HepG2 (cell line): ENCODE results near the gene RNASE11. TPM values are rescaled to one million over a fixed set of nuclear protein-coding genes. Genes with fewer than 3 reads are reported as not detected.

Experiments used
- ARNT ChIP-seq: fragments of 450-650 bp; IDR thresholded peaks from 2 replicates; pipeline ENCODE4 v1.6.1; 2017
- DNMT1 ChIP-seq: sonication (generic); formaldehyde crosslinking; IDR thresholded peaks from 2 replicates; pipeline ENCODE4 v1.5.1; 2020; ENCODE audit warnings: mild to moderate bottlenecking, missing genetic modification reagents
- ETV5 ChIP-seq: IDR thresholded peaks from 2 replicates; pipeline ENCODE4 v1.6.1; 2018; ENCODE audit warnings: missing biosample characterization, missing genetic modification reagents, inconsistent platforms, borderline replicate concordance
- FOXC1 ChIP-seq: sonication (generic); formaldehyde crosslinking; IDR thresholded peaks from 2 replicates; pipeline ENCODE4 v1.8.0; 2022; ENCODE audit warnings: mild to moderate bottlenecking, missing genetic modification reagents, borderline replicate concordance
- FOXM1 ChIP-seq: sonication (generic); formaldehyde crosslinking; IDR thresholded peaks from 2 replicates; pipeline ENCODE4 v1.5.0; 2020; ENCODE audit warnings: missing genetic modification reagents
- GATA4 ChIP-seq: sonication (generic); IDR thresholded peaks from 2 replicates; pipeline ENCODE4 v1.6.1; 2016; ENCODE audit warnings: antibody characterized with exemption, low read depth, borderline replicate concordance
- HIC2 ChIP-seq: sonication (generic); formaldehyde crosslinking; IDR thresholded peaks from 2 replicates; pipeline ENCODE4 v1.9.0; 2022; ENCODE audit warnings: low read depth, missing genetic modification reagents
- HNRNPUL1 ChIP-seq: fragments of 200-400 bp; formaldehyde crosslinking; IDR thresholded peaks from 2 replicates; pipeline ENCODE4 v1.6.1; 2017; ENCODE audit warnings: low read depth, mild to moderate bottlenecking, low read length, moderate library complexity
- ISX ChIP-seq: sonication (generic); formaldehyde crosslinking; conservative IDR thresholded peaks from 2 replicates; pipeline ENCODE4 v1.5.0; 2020; ENCODE audit warnings: missing genetic modification reagents
- MEIS1 ChIP-seq: sonication (generic); formaldehyde crosslinking; IDR thresholded peaks from 2 replicates; pipeline ENCODE4 v1.9.0; 2021; ENCODE audit warnings: mild to moderate bottlenecking, missing genetic modification reagents, moderate library complexity, borderline replicate concordance
- NAIF1 ChIP-seq: sonication (generic); formaldehyde crosslinking; IDR thresholded peaks from 2 replicates; pipeline ENCODE4 v1.5.0; 2020; ENCODE audit warnings: mild to moderate bottlenecking, missing genetic modification reagents, borderline replicate concordance
- NFYC ChIP-seq: IDR thresholded peaks from 2 replicates; pipeline ENCODE4 v1.6.1; 2016; ENCODE audit warnings: missing genetic modification reagents, missing compliant biosample characterization
- PATZ1 ChIP-seq: sonication (generic); formaldehyde crosslinking; IDR thresholded peaks from 2 replicates; pipeline ENCODE4 v1.4.0; 2020; ENCODE audit warnings: missing genetic modification reagents
- PRPF4 ChIP-seq: fragments of 200-400 bp; formaldehyde crosslinking; IDR thresholded peaks from 2 replicates; pipeline ENCODE4 v1.6.1; 2016; ENCODE audit warnings: low read length, low read depth; ENCODE audit not compliant: poor library complexity, severe bottlenecking
- SMARCE1 ChIP-seq: fragments of 450-650 bp; IDR thresholded peaks from 2 replicates; pipeline ENCODE4 v1.6.1; 2017; ENCODE audit warnings: borderline replicate concordance
- ZNF136 ChIP-seq: sonication (generic); formaldehyde crosslinking; IDR thresholded peaks from 2 replicates; pipeline ENCODE4 v1.8.1; 2022; ENCODE audit warnings: low read depth, mild to moderate bottlenecking, moderate library complexity, missing genetic modification reagents
- ZNF20 ChIP-seq: sonication (generic); formaldehyde crosslinking; IDR thresholded peaks from 2 replicates; pipeline ENCODE4 v1.4.0; 2020; ENCODE audit warnings: mild to moderate bottlenecking, moderate library complexity, missing genetic modification reagents
- ZNF382 ChIP-seq: sonication (generic); formaldehyde crosslinking; IDR thresholded peaks from 2 replicates; pipeline ENCODE4 v1.5.0; 2020; ENCODE audit warnings: missing genetic modification reagents, mild to moderate bottlenecking, borderline replicate concordance
- ZNF512 ChIP-seq: sonication (generic); formaldehyde crosslinking; IDR thresholded peaks from 2 replicates; pipeline ENCODE4 v1.4.0; 2020; ENCODE audit warnings: mild to moderate bottlenecking, missing genetic modification reagents
- ZNF572 ChIP-seq: sonication (generic); formaldehyde crosslinking; IDR thresholded peaks from 2 replicates; pipeline ENCODE4 v1.5.1; 2020; ENCODE audit warnings: mild to moderate bottlenecking, missing genetic modification reagents
- ZNF607 ChIP-seq: sonication (generic); formaldehyde crosslinking; IDR thresholded peaks from 2 replicates; pipeline ENCODE4 v1.5.1; 2020; ENCODE audit warnings: missing genetic modification reagents, mild to moderate bottlenecking, borderline replicate concordance
- ZNF891 ChIP-seq: sonication (generic); formaldehyde crosslinking; IDR thresholded peaks from 2 replicates; pipeline ENCODE4 v1.5.0; 2020; ENCODE audit warnings: mild to moderate bottlenecking, missing genetic modification reagents
- ZXDC ChIP-seq: sonication (generic); formaldehyde crosslinking; IDR thresholded peaks from 2 replicates; pipeline ENCODE4 v1.5.0; 2020; ENCODE audit warnings: mild to moderate bottlenecking, missing genetic modification reagents
- polyA plus RNA-seq, 8 experiments: library from polyadenylated mRNA; depleted of rRNA in 3 of 8; stranded (reverse) in 7 of 8; unstranded in 1 of 8; fragments of >200 nt; fragmentation: Illumina TruSeq in 4 of 8; extraction: Trizol in 4 of 8; gene quantifications; 2 replicates each; pipeline versions ENCODE4 v1.2.1 to v1.2.3, GENCODE V29; 2011 to 2016; ENCODE audit warnings: low read depth in 4 of 8, missing spikeins in 1 of 8, mixed read lengths in 1 of 8; ENCODE audit not compliant: insufficient read depth in 1 of 8
- total RNA-seq, 5 experiments: library from RNA; depleted of rRNA; stranded (reverse); fragments of >200 nt; fragmentation: Illumina TruSeq; extraction: Trizol; gene quantifications; 2 replicates each; pipeline ENCODE4 v1.2.3, GENCODE V29; 2016; ENCODE audit warnings: low read depth in 1 of 5

RNASE11 gene
- total and polyA plus RNA-seq, 2 of the 13 experiments (the other 11 are each of a cell fraction or from before 2014, with no cell fraction given): not detected

GRCh38 chr14:20606190-20606901 lies 18.5 kb upstream of the RNASE11 start (continued):
- TF ChIP-seq PATZ1 (CRISPR knock-in tag) (peak; percentile 56), HIC2 (CRISPR knock-in tag) (no peak), FOXC1 (CRISPR knock-in tag) (peak; percentile 89), GATA4 (no peak), ARNT (no peak), PRPF4 (no peak), NFYC (CRISPR knock-in tag) (0 out of 2 replicates have a peak, but pooled peaks have one; percentile 12), ZNF572 (no peak), ZNF512 (CRISPR knock-in tag) (no peak; the same call in 1 of the 2 replicates), MEIS1 (no peak), ISX (CRISPR knock-in tag) (0 out of 2 replicates have a peak, but pooled peaks have one; percentile 47), ZXDC (no peak), ZNF382 (no peak), ZNF607 (no peak), HNRNPUL1 (no peak), ZNF136 (CRISPR knock-in tag) (no peak), DNMT1 (CRISPR knock-in tag) (no peak), FOXM1 (CRISPR knock-in tag) (no peak), ETV5 (CRISPR knock-in tag) (no peak), ZNF891 (CRISPR knock-in tag) (no peak), ZNF20 (CRISPR knock-in tag) (no peak), NAIF1 (CRISPR knock-in tag) (no peak), SMARCE1 (no peak)
